H1 (cell line): ENCODE results near the gene KRT4. TPM values are rescaled to one million over a fixed set of nuclear protein-coding genes. Genes with fewer than 3 reads are reported as not detected.

Experiments used
- CTCF ChIA-PET: fragments of 300-600 bp; sonication (Branson Sonifier 250); formaldehyde crosslinking; loops from one replicate; lab custom pipeline; 2021; ENCODE audit not compliant: partially characterized antibody; lab: Charles Lee
- POLR2A ChIA-PET: fragments of 300-600 bp; sonication (Branson Sonifier 250); formaldehyde crosslinking; loops from one replicate; lab custom pipeline; 2021; ENCODE audit warnings: inconsistent platforms; ENCODE audit not compliant: partially characterized antibody; lab: Charles Lee
- DNase-seq, 2 experiments: peaks; one replicate each; pipeline versions ENCODE4 v3.0.0 to v3.0.0-alpha.2; 2010 to 2022; ENCODE audit warnings: low spot score in 2 of 2, low read depth in 1 of 2, mixed read lengths in 1 of 2
- FAIRE-seq: peaks from 2 replicates; lab custom pipeline; 2011; peaks lifted over from hg19 to GRCh38; lab: Jason Lieb, UNC
- H2AFZ ChIP-seq: 2 replicates; pipeline ENCODE4 v1.8.1; 2012; ENCODE audit warnings: low read length, inconsistent platforms
- H2AK5ac ChIP-seq: 2 replicates; pipeline ENCODE4 v1.6.1; 2013; ENCODE audit warnings: low read depth, low read length
- H2BK120ac ChIP-seq: replicated peaks from 2 replicates; pipeline ENCODE3; 2013; ENCODE audit warnings: low read depth, low read length, inconsistent platforms
- H2BK12ac ChIP-seq: 2 replicates; pipeline ENCODE4 v1.6.1; 2013; ENCODE audit warnings: low read depth, low read length
- H2BK15ac ChIP-seq: 2 replicates; pipeline ENCODE4 v1.6.1; 2013; ENCODE audit warnings: low read length
- H2BK20ac ChIP-seq: 2 replicates; pipeline ENCODE4 v1.6.1; 2013; ENCODE audit warnings: low read length
- H2BK5ac ChIP-seq: 2 replicates; pipeline ENCODE4 v1.6.1; 2013; ENCODE audit warnings: low read depth, low read length
- H3K14ac ChIP-seq: 2 replicates; pipeline ENCODE4 v1.6.1; 2013; ENCODE audit warnings: inconsistent platforms; ENCODE audit not compliant: insufficient read length
- H3K18ac ChIP-seq: 2 replicates; pipeline ENCODE4 v1.6.1; 2013; ENCODE audit warnings: low read length; ENCODE audit errors: extremely low read depth
- H3K23ac ChIP-seq: 2 replicates; pipeline ENCODE4 v1.6.1; 2013; ENCODE audit warnings: inconsistent platforms; ENCODE audit not compliant: insufficient read length
- H3K23me2 ChIP-seq: 2 replicates; pipeline ENCODE4 v1.6.1; 2013; ENCODE audit warnings: low read depth, low read length
- H3K27ac ChIP-seq: 2 replicates; pipeline ENCODE4 v1.6.1; 2011; ENCODE audit warnings: low read depth, low read length, inconsistent platforms
- H3K27me3 ChIP-seq, 4 experiments: replicated peaks in 1 of 4; 1 replicate in 1 of 4; 2 replicates in 3 of 4; pipeline versions ENCODE4 v1.6.1 to v1.8.1; 2011 to 2013; ENCODE audit warnings: low read length in 3 of 4, mild to moderate bottlenecking in 3 of 4, inconsistent platforms in 2 of 4, mixed read lengths in 2 of 4, moderate library complexity in 1 of 4; ENCODE audit not compliant: control insufficient read depth in 3 of 4, insufficient read depth in 3 of 4; ENCODE audit errors: extremely low read depth in 1 of 4
- H3K36me3 ChIP-seq, 4 experiments: 2 replicates each; pipeline versions ENCODE4 v1.6.1 to v1.8.1; 2011 to 2013; ENCODE audit warnings: mild to moderate bottlenecking in 4 of 4, low read length in 3 of 4, moderate library complexity in 2 of 4, control low read depth in 1 of 4, inconsistent platforms in 1 of 4; ENCODE audit not compliant: insufficient read depth in 4 of 4, control insufficient read depth in 2 of 4
- H3K4ac ChIP-seq: replicated peaks from 2 replicates; pipeline ENCODE3; 2013; ENCODE audit warnings: low read length, low read depth, mixed read lengths, inconsistent platforms; ENCODE audit not compliant: insufficient read length
- H3K4me1 ChIP-seq, 4 experiments: replicated peaks in 1 of 4; 1 replicate in 1 of 4; 2 replicates in 3 of 4; pipeline versions ENCODE4 v1.6.1 to v1.8.1; 2011 to 2013; ENCODE audit warnings: low read length in 3 of 4, inconsistent platforms in 2 of 4, mixed read lengths in 1 of 4; ENCODE audit not compliant: insufficient read depth in 4 of 4, control insufficient read depth in 3 of 4
- H3K4me2 ChIP-seq, 2 experiments: 2 replicates each; pipeline versions ENCODE4 v1.6.1 to v1.8.1; 2011 to 2013; ENCODE audit warnings: low read depth in 2 of 2, low read length in 2 of 2, control low read depth in 1 of 2, inconsistent platforms in 1 of 2, mild to moderate bottlenecking in 1 of 2; ENCODE audit not compliant: insufficient read depth in 1 of 2
- H3K4me3 ChIP-seq, 4 experiments: fragments of 200-600, 300-600 bp in 1 of 4; sonication (generic), shearing (Covaris generic), sonication (Bioruptor Twin) in 1 of 4; 2 replicates each; pipeline versions ENCODE4 v1.5.1 to v1.8.1; 2011 to 2016; ENCODE audit warnings: low read length in 4 of 4, low read depth in 3 of 4, control low read depth in 2 of 4, inconsistent platforms in 2 of 4, mild to moderate bottlenecking in 2 of 4, mixed read lengths in 1 of 4, moderate library complexity in 1 of 4; ENCODE audit not compliant: insufficient read depth in 2 of 4; ENCODE audit errors: extremely low read depth in 1 of 4
- H3K56ac ChIP-seq: replicated peaks from 2 replicates; pipeline ENCODE3; 2013; ENCODE audit warnings: low read depth, mild to moderate bottlenecking, mixed read lengths, low read length, inconsistent platforms; ENCODE audit not compliant: insufficient read length
- H3K79me1 ChIP-seq: 2 replicates; pipeline ENCODE4 v1.6.1; 2013; ENCODE audit warnings: low read depth, low read length, control low read depth
- H3K79me2 ChIP-seq, 2 experiments: 2 replicates each; pipeline versions ENCODE4 v1.6.1 to v1.8.1; 2012 to 2013; ENCODE audit warnings: low read length in 2 of 2, mild to moderate bottlenecking in 2 of 2, inconsistent platforms in 1 of 2; ENCODE audit not compliant: insufficient read depth in 2 of 2, control insufficient read depth in 1 of 2
- H3K9ac ChIP-seq, 4 experiments: replicated peaks in 1 of 4; 1 replicate in 1 of 4; 2 replicates in 3 of 4; pipeline versions ENCODE4 v1.6.1 to v1.8.1; 2011 to 2013; ENCODE audit warnings: low read depth in 3 of 4, low read length in 3 of 4, control low read depth in 2 of 4, mild to moderate bottlenecking in 2 of 4, moderate library complexity in 2 of 4, inconsistent platforms in 1 of 4; ENCODE audit errors: extremely low read depth in 1 of 4
- H3K9me3 ChIP-seq, 2 experiments: 2 replicates each; pipeline versions ENCODE4 v1.6.1 to v1.8.1; 2012 to 2013; ENCODE audit warnings: mild to moderate bottlenecking in 2 of 2, moderate library complexity in 2 of 2, control low read depth in 1 of 2, inconsistent platforms in 1 of 2, low read depth in 1 of 2, low read length in 1 of 2, mixed read lengths in 1 of 2; ENCODE audit not compliant: insufficient read depth in 2 of 2
- H4K20me1 ChIP-seq, 2 experiments: replicated peaks in 1 of 2; 2 replicates each; pipeline versions ENCODE3 to v1.8.1; 2011 to 2013; ENCODE audit warnings: inconsistent platforms in 2 of 2, low read length in 2 of 2, mild to moderate bottlenecking in 1 of 2; ENCODE audit not compliant: insufficient read depth in 2 of 2, control insufficient read depth in 1 of 2
- H4K5ac ChIP-seq: 2 replicates; pipeline ENCODE4 v1.6.1; 2013; ENCODE audit warnings: low read length, low read depth, mixed read lengths, inconsistent platforms; ENCODE audit not compliant: insufficient read length
- H4K8ac ChIP-seq: 2 replicates; pipeline ENCODE4 v1.8.0; 2013; ENCODE audit warnings: mild to moderate bottlenecking, moderate library complexity, low read length, inconsistent platforms; ENCODE audit not compliant: insufficient read depth; ENCODE audit errors: extremely low read depth
- H4K91ac ChIP-seq: replicated peaks from 2 replicates; pipeline ENCODE3; 2013; ENCODE audit warnings: low read length, mixed read lengths, inconsistent platforms; ENCODE audit not compliant: insufficient read length
- ASH2L ChIP-seq: fragments of 200-600, 300-600 bp; sonication (generic); IDR thresholded peaks from one replicate; pipeline ENCODE4 v1.7.1; 2017; ENCODE audit warnings: low read length
- BACH1 ChIP-seq: IDR thresholded peaks from 2 replicates; pipeline ENCODE4 v1.6.1; 2012; ENCODE audit warnings: low read length, improper control_type of control experiment
- KDM4A ChIP-seq: IDR thresholded peaks from one replicate; pipeline ENCODE4 v1.7.1; 2012; ENCODE audit warnings: low read depth, mild to moderate bottlenecking, moderate library complexity, low read length, inconsistent platforms; ENCODE audit not compliant: severe bottlenecking
- TAF1 ChIP-seq: IDR thresholded peaks from 2 replicates; pipeline ENCODE4 v1.6.1; 2011; ENCODE audit warnings: mild to moderate bottlenecking, low read depth, low read length
- WGBS, 2 experiments: shearing (Covaris generic) in 1 of 2; methylation state at CpG; one replicate each; pipeline versions ENCODE4 v1.1.6 to v1.1.7; 2013 to 2015; ENCODE audit warnings: low lambda C conversion rate in 2 of 2, mixed read lengths in 2 of 2, inconsistent platforms in 1 of 2, low coverage in 1 of 2, missing lambda C conversion rate in 1 of 2; ENCODE audit not compliant: insufficient replicate concordance in 2 of 2, insufficient coverage in 1 of 2, insufficient read length in 1 of 2; ENCODE audit errors: extremely low coverage in 1 of 2, missing lambda C conversion rate in 1 of 2; 5-methylcytosine and 5-hydroxymethylcytosine counted together
- polyA plus RNA-seq, 7 experiments: library from polyadenylated mRNA; depleted of rRNA in 3 of 7; stranded (reverse) in 5 of 7; unstranded in 2 of 7; fragments of >200 nt in 5 of 7; fragments of 200-250 nt in 2 of 7; gene quantifications; 1 replicate in 5 of 7; 2 replicates in 1 of 7; 4 replicates in 1 of 7; pipeline versions ENCODE4 v1.2.1 to v1.2.3, GENCODE V29; 2011 to 2013; ENCODE audit warnings: missing spikeins in 2 of 7, mixed read lengths in 2 of 7
- total RNA-seq: library from RNA; stranded (reverse); fragmentation: NEBNext Ultra II Directional; extraction: Animal tissue kit (Norgen Biotek cat#: 25700); gene quantifications from 2 replicates; pipeline ENCODE4 v1.2.1, GENCODE V29; 2021

The KRT4 gene
- total and polyA plus RNA-seq, 2 of the 8 experiments (the other 6 are each of a cell fraction or from before 2014, with no cell fraction given), result not detected

- Histone ChIP-seq H3K14ac (no peak overlapping the region), H2BK5ac (no peak overlapping the region), H2BK12ac (no peak overlapping the region), H3K23me2 (no peaks in the 10 kb centered on the region), H3K4ac (no peak overlapping the region), H3K4me2 (no peak overlapping the region), H2AFZ (no peak overlapping the region), H3K9ac (no peak overlapping the region), H4K5ac (no peak overlapping the region), H3K23ac (no peak overlapping the region), H3K27ac (no peak overlapping the region), H3K4me3 (no peak overlapping the region), H4K91ac (no peak overlapping the region), H3K79me2 (no peaks in the 10 kb centered on the region), H4K20me1 (no peaks in the 10 kb centered on the region), H2BK20ac (no peak overlapping the region), H3K36me3 (no peaks in the 10 kb centered on the region), H3K79me1 (no peaks in the 10 kb centered on the region), H2BK15ac (no peak overlapping the region), H3K27me3 (no peaks in the 10 kb centered on the region), H2AK5ac (no peak overlapping the region), H3K56ac (no peak overlapping the region), H3K9me3 (no peaks in the 10 kb centered on the region), H3K18ac (no peak overlapping the region), H4K8ac (no peak overlapping the region), H3K4me1 (peaks cover 0 to 2% (median 0%) of the 10 kb centered on the region in 4 experiments; a peak in 1 of 7 replicates), H2BK120ac (no peak overlapping the region)
- TF ChIP-seq TAF1 (no peak), KDM4A (no peak), BACH1 (no peak), ASH2L (no peak)
- ChIA-PET CTCF (interaction anchor here (0.7 to 1.9 kb wide), 9 partner anchors 9 to 279 kb away, joined by 3 to 6 read pairs (median 3); no protein-coding TSS in a partner anchor), POLR2A (no interaction called here)
- FAIRE-seq (no peak), DNase-seq (no peak)
- WGBS, 2 experiments, result 86% methylated on average over 7 of the region's 7 CpGs; no CpG with 5 or more reads in 1 of the 2 experiments
Measured at GRCh38 chr12:52861511-52861910, 47.6 kb upstream of the KRT4 start.
